ENCODE results near the gene TMEM39A.

TMEM39A gene

GRCh38 chr3:119396870-119397269 lies 66.5 kb downstream of the TMEM39A start:
- DNase-seq, result no peak

GRCh38 chr3:119395923-119396358 lies 67.5 kb downstream of the TMEM39A start:
- no peak for DNase-seq

DNA sequence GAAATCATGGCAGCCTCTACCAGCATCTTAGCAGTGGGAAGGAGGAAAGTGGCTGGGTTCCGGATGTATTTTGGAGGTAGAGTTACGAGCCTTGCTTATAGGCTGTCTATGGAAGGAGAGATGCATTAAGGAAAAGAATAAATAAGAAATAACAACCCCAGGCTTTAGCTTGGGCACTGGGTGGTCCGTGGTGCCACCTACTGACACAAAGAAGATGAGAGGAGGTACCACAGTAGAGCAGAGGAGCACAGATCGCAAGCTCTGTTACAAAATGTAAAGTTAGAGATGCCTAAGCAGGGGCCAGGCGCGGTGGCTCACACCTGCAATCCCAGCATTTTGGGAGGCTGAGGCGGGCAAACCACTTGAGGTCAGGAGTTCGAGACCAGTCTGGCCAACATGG lies 74.8 kb downstream of the TMEM39A start:
- no peak for DNase-seq

DNA sequence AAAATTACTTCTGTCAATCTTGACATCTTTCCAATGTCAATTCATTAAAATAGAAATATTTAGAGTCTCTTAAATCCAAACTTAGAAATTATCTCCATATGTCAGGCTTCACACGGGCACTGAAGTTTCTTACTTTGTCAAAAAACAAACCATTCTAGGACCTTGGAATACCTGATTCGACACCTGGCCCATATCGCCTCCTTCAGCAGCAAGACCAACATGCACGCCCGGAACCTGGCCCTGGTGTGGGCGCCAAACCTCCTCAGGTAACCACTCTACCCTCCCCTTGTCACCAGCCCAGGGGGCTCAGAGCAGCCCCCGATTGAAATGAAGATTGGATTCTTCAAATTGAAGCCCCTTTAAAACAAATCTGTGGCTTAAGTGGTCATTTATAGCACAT lies 81.3 kb downstream of the TMEM39A start:
- no peak for DNase-seq

DNA sequence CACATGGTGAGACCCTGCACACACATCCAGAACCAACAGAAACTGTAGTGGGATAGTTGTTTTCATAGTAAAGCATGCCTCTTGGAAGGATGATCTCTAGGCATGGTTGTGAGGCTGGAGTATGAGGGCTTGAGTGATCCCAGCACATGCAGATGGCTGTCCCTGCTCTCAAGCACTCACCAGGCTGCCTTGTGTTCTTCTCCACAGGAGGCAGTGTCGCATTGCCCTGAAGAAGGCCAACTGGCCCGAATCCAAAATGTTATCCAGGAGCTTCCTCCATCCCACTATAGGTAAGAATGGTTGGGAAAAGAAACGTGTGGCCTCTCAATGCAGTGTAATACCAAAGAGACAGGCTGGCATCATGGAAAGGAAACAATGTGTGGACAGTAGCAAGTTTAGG lies 82.7 kb downstream of the TMEM39A start:
- no peak for DNase-seq

All from activated CD8-positive, alpha-beta memory T cell treated with anti-CD3 and anti-CD28 coated beads, Interleukin-2, amount 50 U/mL, for 4 hours (primary cell).